ENCODE measurements around the gene UPK1A. TPM values are rescaled to one million over a fixed set of nuclear protein-coding genes. Genes with fewer than 3 reads are reported as not detected.

The UPK1A gene
- total and polyA plus RNA-seq, 2 experiments from 2014 or later = 7.8 to 19.6 TPM

- Histone ChIP-seq H3K27ac (peak overlapping the region; percentile 96), H3K4me2 (peak overlapping the region; percentile 94), H3K9me3 (ENCODE audit: low read depth) (no peaks in the 10 kb centered on the region), H3K27me3 (no peaks in the 10 kb centered on the region), H3K4me1 (ENCODE audit: insufficient read depth) (peaks cover 12% of the 10 kb centered on the region), H3K9me2 (replicated peaks; ENCODE audit: insufficient read depth) (no peaks in the 10 kb centered on the region), H3K36me3 (replicated peaks; ENCODE audit: insufficient read depth, low read depth) (no peaks in the 10 kb centered on the region), H2AFZ (peak overlapping the region; percentile 84), H3K4me3 (peak overlapping the region; percentile 54), H4K20me1 (ENCODE audit: insufficient read depth, poor library complexity, severe bottlenecking) (no peaks in the 10 kb centered on the region), H3K79me2 (peaks cover 2% of the 10 kb centered on the region)
- 1% methylated on average over 58 of the region's 69 CpGs for WGBS (ENCODE audit: low lambda C conversion rate, missing lambda C conversion rate)
- DNase-seq (ENCODE audit: low spot score) = peak; percentile 93
- no peak for TF ChIP-seq CTCF (IDR thresholded peaks at IDR 0.05; ENCODE audit: poor library complexity)
- no peak for TF ChIP-seq EZH2phosphoT487 (IDR thresholded peaks at IDR 0.05; ENCODE audit: low read depth, severe bottlenecking, unreplicated experiment)
- TF ChIP-seq EZH2 (IDR thresholded peaks at IDR 0.05; ENCODE audit: borderline replicate concordance) = no peak
These were observed 22.8 kb upstream of the UPK1A start for GRCh38 chr19:35643255-35644205.

- H3K9me3 ChIP-seq (ENCODE audit: low read depth) = no peaks in the 10 kb centered on the region
- no peaks in the 10 kb centered on the region for H3K36me3 ChIP-seq (replicated peaks; ENCODE audit: insufficient read depth, low read depth)
- peaks cover under 1% of the 10 kb centered on the region for H4K20me1 ChIP-seq (ENCODE audit: insufficient read depth, poor library complexity, severe bottlenecking)
- peak overlapping the region; percentile 54 for H3K4me3 ChIP-seq
- H3K9me2 ChIP-seq (replicated peaks; ENCODE audit: insufficient read depth) = no peaks in the 10 kb centered on the region
- peak; percentile 96 for DNase-seq (ENCODE audit: low spot score)
- H3K4me1 ChIP-seq (ENCODE audit: insufficient read depth) = peaks cover 16% of the 10 kb centered on the region
- TF ChIP-seq EZH2phosphoT487 (IDR thresholded peaks at IDR 0.05; ENCODE audit: low read depth, severe bottlenecking, unreplicated experiment) = no peak
- no peak for TF ChIP-seq CTCF (IDR thresholded peaks at IDR 0.05; ENCODE audit: poor library complexity)
- TF ChIP-seq EZH2 (IDR thresholded peaks at IDR 0.05; ENCODE audit: borderline replicate concordance) = no peak
- H3K4me2 ChIP-seq = peak overlapping the region; percentile 94
- no peaks in the 10 kb centered on the region for H3K27me3 ChIP-seq
- H2AFZ ChIP-seq = peak overlapping the region; percentile 84
- under 1% methylated on average over 49 of the region's 60 CpGs for WGBS (ENCODE audit: low lambda C conversion rate, missing lambda C conversion rate)
- H3K79me2 ChIP-seq = peaks cover 11% of the 10 kb centered on the region
- peak overlapping the region; percentile 96 for H3K27ac ChIP-seq
These were observed 21.9 kb upstream of the UPK1A start for GRCh38 chr19:35644206-35644986.

GRCh38 chr19:35644987-35645679 lies 21.2 kb upstream of the UPK1A start:
- H2AFZ ChIP-seq = peak overlapping the region; percentile 75
- H4K20me1 ChIP-seq (ENCODE audit: insufficient read depth, poor library complexity, severe bottlenecking) = peaks cover 4% of the 10 kb centered on the region
- peak overlapping the region; percentile 96 for H3K27ac ChIP-seq
- no peaks in the 10 kb centered on the region for H3K9me2 ChIP-seq (replicated peaks; ENCODE audit: insufficient read depth)
- DNase-seq (ENCODE audit: low spot score) = peak; percentile 84
- no peaks in the 10 kb centered on the region for H3K27me3 ChIP-seq
- no peak for TF ChIP-seq CTCF (IDR thresholded peaks at IDR 0.05; ENCODE audit: poor library complexity)
- no peak for TF ChIP-seq EZH2phosphoT487 (IDR thresholded peaks at IDR 0.05; ENCODE audit: low read depth, severe bottlenecking, unreplicated experiment)
- no peak for TF ChIP-seq EZH2 (IDR thresholded peaks at IDR 0.05; ENCODE audit: borderline replicate concordance)
- peaks cover 16% of the 10 kb centered on the region for H3K4me1 ChIP-seq (ENCODE audit: insufficient read depth)
- 25% methylated on average over 12 of the region's 20 CpGs for WGBS (ENCODE audit: low lambda C conversion rate, missing lambda C conversion rate)
- H3K79me2 ChIP-seq = peaks cover 18% of the 10 kb centered on the region
- no peaks in the 10 kb centered on the region for H3K9me3 ChIP-seq (ENCODE audit: low read depth)
- H3K4me3 ChIP-seq = peak overlapping the region; percentile 30
- no peaks in the 10 kb centered on the region for H3K36me3 ChIP-seq (replicated peaks; ENCODE audit: insufficient read depth, low read depth)
- peak overlapping the region; percentile 94 for H3K4me2 ChIP-seq

All from hepatocyte (in vitro differentiated cells).